H9 (cell line): ENCODE measurements around the gene TNIP1. TPM values are rescaled to one million over a fixed set of nuclear protein-coding genes. Genes with fewer than 3 reads are reported as not detected.

Experiments used
- DNase-seq: peaks from one replicate; pipeline ENCODE4 v3.0.0-alpha.2; 2017
- H2AFZ ChIP-seq: one replicate; pipeline ENCODE4 v1.6.1; 2013; ENCODE audit warnings: mild to moderate bottlenecking, low read length, control low read depth, moderate library complexity
- H2AK5ac ChIP-seq: 2 replicates; pipeline ENCODE4 v1.6.1; 2013; ENCODE audit warnings: low read length, control low read depth, mixed read lengths; ENCODE audit not compliant: insufficient read length
- H2BK120ac ChIP-seq: one replicate; pipeline ENCODE4 v1.6.1; 2013; ENCODE audit warnings: low read depth, mild to moderate bottlenecking, low read length, control low read depth, inconsistent platforms; ENCODE audit not compliant: poor library complexity, severe bottlenecking
- H2BK12ac ChIP-seq: 2 replicates; pipeline ENCODE4 v1.6.1; 2013; ENCODE audit warnings: low read length, control low read depth, mixed read lengths, low read depth; ENCODE audit not compliant: insufficient read length
- H2BK15ac ChIP-seq: 2 replicates; pipeline ENCODE4 v1.6.1; 2013; ENCODE audit warnings: low read depth, low read length, control low read depth
- H2BK20ac ChIP-seq: one replicate; pipeline ENCODE4 v1.6.1; 2013; ENCODE audit warnings: low read depth, mild to moderate bottlenecking, low read length, control low read depth, inconsistent platforms; ENCODE audit not compliant: poor library complexity, severe bottlenecking
- H2BK5ac ChIP-seq: 2 replicates; pipeline ENCODE4 v1.6.1; 2013; ENCODE audit warnings: low read length, control low read depth, mixed read lengths; ENCODE audit not compliant: insufficient read length
- H3K14ac ChIP-seq: 2 replicates; pipeline ENCODE4 v1.6.1; 2013; ENCODE audit warnings: low read length, control low read depth; ENCODE audit not compliant: insufficient read depth
- H3K18ac ChIP-seq: 2 replicates; pipeline ENCODE4 v1.6.1; 2013; ENCODE audit warnings: low read depth, mild to moderate bottlenecking, mixed read lengths, low read length, control low read depth; ENCODE audit not compliant: insufficient read length
- H3K23ac ChIP-seq: 2 replicates; pipeline ENCODE4 v1.6.1; 2013; ENCODE audit warnings: low read length, control low read depth, mixed read lengths, low read depth; ENCODE audit not compliant: insufficient read length
- H3K23me2 ChIP-seq: 2 replicates; pipeline ENCODE4 v1.6.1; 2013; ENCODE audit warnings: low read depth, mild to moderate bottlenecking, mixed read lengths, low read length, control low read depth; ENCODE audit not compliant: insufficient read length, poor library complexity, severe bottlenecking
- H3K27ac ChIP-seq: 2 replicates; pipeline ENCODE4 v1.5.1; 2013; ENCODE audit warnings: low read length, control low read depth, mixed read lengths, low read depth; ENCODE audit not compliant: insufficient read length
- H3K27me3 ChIP-seq: 2 replicates; pipeline ENCODE4 v1.6.1; 2013; ENCODE audit warnings: low read length, control low read depth, inconsistent platforms; ENCODE audit not compliant: insufficient read depth
- H3K4ac ChIP-seq: 2 replicates; pipeline ENCODE4 v1.6.1; 2013; ENCODE audit warnings: low read depth, mild to moderate bottlenecking, control low read depth, inconsistent platforms, low read length, moderate library complexity
- H3K4me1 ChIP-seq: 2 replicates; pipeline ENCODE4 v1.6.1; 2013; ENCODE audit warnings: low read length, control low read depth, inconsistent platforms; ENCODE audit not compliant: insufficient read depth
- H3K4me2 ChIP-seq: 2 replicates; pipeline ENCODE4 v1.6.1; 2013; ENCODE audit warnings: low read length, control low read depth, mixed read lengths; ENCODE audit not compliant: insufficient read length, insufficient read depth
- H3K56ac ChIP-seq: 2 replicates; pipeline ENCODE4 v1.6.1; 2013; ENCODE audit warnings: low read depth, mild to moderate bottlenecking, mixed read lengths, low read length, control low read depth; ENCODE audit not compliant: insufficient read length
- H3K79me1 ChIP-seq: 2 replicates; pipeline ENCODE4 v1.6.1; 2013; ENCODE audit warnings: low read depth, mild to moderate bottlenecking, moderate library complexity, low read length, control low read depth, inconsistent platforms; ENCODE audit not compliant: insufficient read depth, poor library complexity, severe bottlenecking
- H3K79me2 ChIP-seq: 2 replicates; pipeline ENCODE4 v1.6.1; 2013; ENCODE audit warnings: low read length, control low read depth, inconsistent platforms; ENCODE audit not compliant: insufficient read depth
- H3K9ac ChIP-seq: 2 replicates; pipeline ENCODE4 v1.6.1; 2013; ENCODE audit warnings: low read length, control low read depth, mixed read lengths; ENCODE audit not compliant: insufficient read length; ENCODE audit errors: extremely low read depth
- H3K9me3 ChIP-seq: one replicate; pipeline ENCODE4 v1.6.1; 2013; ENCODE audit warnings: low read depth, low read length, inconsistent platforms; ENCODE audit not compliant: control insufficient read depth
- H3T11ph ChIP-seq: one replicate; pipeline ENCODE4 v1.6.1; 2013; ENCODE audit warnings: mild to moderate bottlenecking, low read length, control low read depth, inconsistent platforms
- H4K20me1 ChIP-seq: one replicate; pipeline ENCODE4 v1.6.1; 2013; ENCODE audit not compliant: control insufficient read depth, insufficient read length, insufficient read depth
- H4K5ac ChIP-seq: 2 replicates; pipeline ENCODE4 v1.6.1; 2013; ENCODE audit warnings: low read depth, mild to moderate bottlenecking, mixed read lengths, low read length, control low read depth; ENCODE audit not compliant: insufficient read length
- H4K8ac ChIP-seq: replicated peaks from 2 replicates; pipeline ENCODE4 v1.6.1; 2013; ENCODE audit warnings: low read length, control low read depth, mixed read lengths, low read depth; ENCODE audit not compliant: insufficient read length
- H4K91ac ChIP-seq: 2 replicates; pipeline ENCODE4 v1.6.1; 2013; ENCODE audit warnings: low read depth, mild to moderate bottlenecking, moderate library complexity, mixed read lengths, low read length, control low read depth; ENCODE audit not compliant: insufficient read length
- H3K27ac Mint-ChIP-seq, 3 experiments: 2 replicates in 2 of 3; 3 replicates in 1 of 3; pipeline ENCODE4 v1.8.0; 2020 to 2021; ENCODE audit warnings: mixed read lengths in 3 of 3, mild to moderate bottlenecking in 1 of 3, moderate library complexity in 1 of 3
- H3K27me3 Mint-ChIP-seq: 2 replicates; pipeline ENCODE4 v1.8.0; 2021; ENCODE audit warnings: low read depth, mild to moderate bottlenecking, moderate library complexity, mixed read lengths
- H3K36me3 Mint-ChIP-seq, 3 experiments: 2 replicates in 2 of 3; 3 replicates in 1 of 3; pipeline ENCODE4 v1.8.0; 2020 to 2021; ENCODE audit warnings: low read depth in 3 of 3, mixed read lengths in 3 of 3; ENCODE audit not compliant: insufficient read depth in 1 of 3
- H3K4me1 Mint-ChIP-seq, 2 experiments: 2 replicates each; pipeline ENCODE4 v1.8.0; 2020; ENCODE audit warnings: mixed read lengths in 2 of 2
- H3K4me3 Mint-ChIP-seq, 2 experiments: 2 replicates in 1 of 2; 3 replicates in 1 of 2; pipeline ENCODE4 v1.8.0; 2020 to 2021; ENCODE audit warnings: mild to moderate bottlenecking in 2 of 2, mixed read lengths in 2 of 2, moderate library complexity in 1 of 2
- H3K9me3 Mint-ChIP-seq, 2 experiments: 2 replicates in 1 of 2; 3 replicates in 1 of 2; pipeline ENCODE4 v1.8.0; 2020; ENCODE audit warnings: mild to moderate bottlenecking in 2 of 2, mixed read lengths in 2 of 2, moderate library complexity in 1 of 2
- CTCF ChIP-seq: fragments of 200-600 bp; sonication (generic); conservative IDR thresholded peaks from 3 replicates; pipeline ENCODE4 v1.8.0; 2021; ENCODE audit warnings: antibody characterized with exemption, mild to moderate bottlenecking
- WGBS: extraction: QIAGEN DNeasy Blood & Tissue Kit; methylation state at CpG from one replicate; pipeline ENCODE4 v1.1.7; 2013; ENCODE audit warnings: missing lambda C conversion rate, low lambda C conversion rate, mixed read lengths; ENCODE audit not compliant: insufficient read length; ENCODE audit errors: extremely low coverage; 5-methylcytosine and 5-hydroxymethylcytosine counted together
- total RNA-seq: library from RNA; stranded (reverse); gene quantifications from 2 replicates; pipeline ENCODE4 v1.2.1, GENCODE V29; 2021

TNIP1 gene
- total RNA-seq, 1 experiment from 2014 or later, result 40.8 TPM

GRCh38 chr5:151088986-151089385 is 8.2 kb upstream of the TNIP1 start:
- Mint-ChIP-seq H3K9me3 (no peaks in the 10 kb centered on the region), H3K27ac (no peak overlapping the region), H3K36me3 (no peaks in the 10 kb centered on the region), H3K4me3 (no peak overlapping the region), H3K4me1 (peaks cover 15 to 18% of the 10 kb centered on the region in 2 experiments), H3K27me3 (peaks cover 1% of the 10 kb centered on the region; the same call in 1 of the 2 replicates)
- Histone ChIP-seq H3K4me1 (no peaks in the 10 kb centered on the region; the same call in 1 of the 2 replicates), H3K56ac (no peak overlapping the region), H2BK5ac (no peak overlapping the region), H4K5ac (no peak overlapping the region), H3K23ac (no peak overlapping the region), H3K79me2 (no peaks in the 10 kb centered on the region), H2BK20ac (no peak overlapping the region), H3K14ac (no peak overlapping the region), H3K9me3 (no peaks in the 10 kb centered on the region), H3K4me2 (no peak overlapping the region), H2AK5ac (no peak overlapping the region), H3T11ph (no peak overlapping the region), H3K9ac (no peak overlapping the region), H4K8ac (no peak overlapping the region), H3K27me3 (no peaks in the 10 kb centered on the region), H2AFZ (no peak overlapping the region), H2BK12ac (no peak overlapping the region), H2BK15ac (no peak overlapping the region), H4K91ac (no peak overlapping the region), H3K4ac (no peak overlapping the region), H3K18ac (no peak overlapping the region), H2BK120ac (no peak overlapping the region), H3K27ac (no peak overlapping the region), H4K20me1 (no peaks in the 10 kb centered on the region), H3K23me2 (no peaks in the 10 kb centered on the region), H3K79me1 (no peaks in the 10 kb centered on the region)
- no peak for TF ChIP-seq CTCF
- no CpG with 5 or more reads among the region's 4 CpGs for WGBS
- no peak for DNase-seq
